Measurements from ENCODE around the gene PFAS. TPM values are rescaled to one million over a fixed set of nuclear protein-coding genes. Genes with fewer than 3 reads are reported as not detected.

PFAS gene
- total and polyA plus RNA-seq, 2 of the 8 experiments (the other 6 are each of a cell fraction or from before 2014, with no cell fraction given): 88.4 to 248 TPM

GRCh38 chr17:8256291-8256690, 7.2 kb downstream of the PFAS start:
- H2BK5ac ChIP-seq (ENCODE audit: low read depth, low read length): no peak overlapping the region
- H3K4me2 ChIP-seq (ENCODE audit: insufficient read depth in 1 of 2, low read depth in 2 of 2, low read length in 2 of 2): no peak overlapping the region
- no peak overlapping the region for H2BK12ac ChIP-seq (ENCODE audit: low read depth, low read length)
- H2AK5ac ChIP-seq (ENCODE audit: low read depth, low read length): no peak overlapping the region
- H3K9me3 ChIP-seq (ENCODE audit: insufficient read depth in 2 of 2, low read depth in 1 of 2, low read length in 1 of 2): no peaks in the 10 kb centered on the region
- no peak overlapping the region for H2BK15ac ChIP-seq (ENCODE audit: low read length)
- no peak overlapping the region for H2BK120ac ChIP-seq (replicated peaks; ENCODE audit: low read depth, low read length)
- H4K8ac ChIP-seq (ENCODE audit: extremely low read depth, insufficient read depth, low read length): no peak overlapping the region
- peaks cover 0 to 5% of the 10 kb centered on the region in 2 experiments for H4K20me1 ChIP-seq (replicated peaks in 1 of 2; ENCODE audit: control insufficient read depth in 1 of 2, insufficient read depth in 2 of 2, low read length in 2 of 2)
- no peak overlapping the region for H3K4ac ChIP-seq (replicated peaks; ENCODE audit: insufficient read length, low read depth, low read length)
- no peak overlapping the region for H4K91ac ChIP-seq (replicated peaks; ENCODE audit: insufficient read length, low read length)
- DNase-seq (ENCODE audit: low read depth in 1 of 2, low spot score in 2 of 2): no peak
- no peaks in the 10 kb centered on the region for H3K4me1 ChIP-seq (replicated peaks in 1 of 4; ENCODE audit: control insufficient read depth in 3 of 4, insufficient read depth in 4 of 4, low read length in 3 of 4)
- H3K14ac ChIP-seq (ENCODE audit: insufficient read length): no peak overlapping the region
- FAIRE-seq: no peak
- no peaks in the 10 kb centered on the region for H3K27me3 ChIP-seq (replicated peaks in 1 of 4; ENCODE audit: control insufficient read depth in 3 of 4, extremely low read depth in 1 of 4, insufficient read depth in 3 of 4, low read length in 3 of 4)
- ChIA-PET POLR2A (ENCODE audit: partially characterized antibody) (interaction anchor here (0.6 to 66.3 kb wide), 3 partner anchors 8 to 120 kb away, joined by 3 to 1521 read pairs (median 1521); partner anchors contain the start of genes CTC1, PFAS, RANGRF and SLC25A35), CTCF (ENCODE audit: partially characterized antibody) (interaction anchor here (0.7 to 1.3 kb wide), 2 partner anchors 12 to 45 kb away, joined by 3 to 4 read pairs; no protein-coding TSS in a partner anchor)
- peaks cover 6 to 21% of the 10 kb centered on the region in 2 experiments for H3K79me2 ChIP-seq (ENCODE audit: control insufficient read depth in 1 of 2, insufficient read depth in 2 of 2, low read length in 2 of 2)
- H4K5ac ChIP-seq (ENCODE audit: insufficient read length, low read depth, low read length): no peak overlapping the region
- no peak overlapping the region for H3K9ac ChIP-seq (replicated peaks in 1 of 4; ENCODE audit: extremely low read depth in 1 of 4, low read depth in 3 of 4, low read length in 3 of 4)
- no peak overlapping the region for H3K23ac ChIP-seq (ENCODE audit: insufficient read length)
- no peak overlapping the region for H3K27ac ChIP-seq (ENCODE audit: low read depth, low read length)
- WGBS, 2 experiments (ENCODE audit: extremely low coverage in 1 of 2, insufficient coverage in 1 of 2, insufficient read length in 1 of 2, insufficient replicate concordance in 2 of 2, low coverage in 1 of 2, low lambda C conversion rate in 2 of 2, missing lambda C conversion rate in 1 of 2): 92% methylated on average over 10 of the region's 10 CpGs; no CpG with 5 or more reads in 1 of the 2 experiments
- no peak overlapping the region for H2AFZ ChIP-seq (ENCODE audit: low read length)
- no peaks in the 10 kb centered on the region for H3K23me2 ChIP-seq (ENCODE audit: low read depth, low read length)
- H3K79me1 ChIP-seq (ENCODE audit: low read depth, low read length): peaks cover 9% of the 10 kb centered on the region; the same call in 1 of the 2 replicates
- no peak overlapping the region for H3K56ac ChIP-seq (replicated peaks; ENCODE audit: insufficient read length, low read depth, low read length)
- H3K18ac ChIP-seq (ENCODE audit: extremely low read depth, low read length): no peak overlapping the region
- no peak overlapping the region for H3K4me3 ChIP-seq (ENCODE audit: extremely low read depth in 1 of 4, insufficient read depth in 2 of 4, low read depth in 3 of 4, low read length in 4 of 4)
- peaks cover 30 to 73% (median 55%) of the 10 kb centered on the region in 4 experiments for H3K36me3 ChIP-seq (ENCODE audit: control insufficient read depth in 2 of 4, insufficient read depth in 4 of 4, low read length in 3 of 4)
- no peak for TF ChIP-seq E2F6 (IDR thresholded peaks at IDR 0.05)
- TF ChIP-seq CHD2 (IDR thresholded peaks at IDR 0.05; ENCODE audit: low read length): no peak
- TF ChIP-seq BACH1 (IDR thresholded peaks at IDR 0.05; ENCODE audit: low read length): no peak
- no peak for TF ChIP-seq HDAC2 (IDR thresholded peaks at IDR 0.05; ENCODE audit: borderline replicate concordance in 1 of 2, low read depth in 2 of 2, low read length in 2 of 2)
- TF ChIP-seq CHD1 (IDR thresholded peaks at IDR 0.05; ENCODE audit: low read depth, low read length): no peak
- TF ChIP-seq BCL11A (IDR thresholded peaks at IDR 0.05; ENCODE audit: low read depth in 2 of 2, low read length in 2 of 2): no peak
- no peak for TF ChIP-seq SP2 (IDR thresholded peaks at IDR 0.05; ENCODE audit: low read length)
- no peak for TF ChIP-seq EZH2 (IDR thresholded peaks at IDR 0.05; ENCODE audit: low read depth, low read length, severe bottlenecking)
- TF ChIP-seq CBX8 (IDR thresholded peaks at IDR 0.05; ENCODE audit: borderline replicate concordance, low read depth, low read length): no peak
- TF ChIP-seq MAFK (IDR thresholded peaks at IDR 0.05; ENCODE audit: low read depth, low read length): no peak
- no peak for TF ChIP-seq SP4 (IDR thresholded peaks at IDR 0.05; ENCODE audit: low read length)
- no peak for TF ChIP-seq RXRA (IDR thresholded peaks at IDR 0.05; ENCODE audit: insufficient read depth, low read depth, low read length)
- no peak for TF ChIP-seq YY1 (IDR thresholded peaks at IDR 0.05; ENCODE audit: low read depth, low read length)
- no peak for TF ChIP-seq KDM1A (IDR thresholded peaks at IDR 0.05; ENCODE audit: borderline replicate concordance, low read length)
- H2BK20ac ChIP-seq (ENCODE audit: low read length): no peak overlapping the region
